Ecto neural progenitor cell (in vitro differentiated cells): ENCODE results near the gene METTL22.

Experiments
- DNase-seq: peaks from one replicate; pipeline ENCODE4 v3.0.0-alpha.2; 2018; ENCODE audit warnings: low spot score

The METTL22 gene

DNA sequence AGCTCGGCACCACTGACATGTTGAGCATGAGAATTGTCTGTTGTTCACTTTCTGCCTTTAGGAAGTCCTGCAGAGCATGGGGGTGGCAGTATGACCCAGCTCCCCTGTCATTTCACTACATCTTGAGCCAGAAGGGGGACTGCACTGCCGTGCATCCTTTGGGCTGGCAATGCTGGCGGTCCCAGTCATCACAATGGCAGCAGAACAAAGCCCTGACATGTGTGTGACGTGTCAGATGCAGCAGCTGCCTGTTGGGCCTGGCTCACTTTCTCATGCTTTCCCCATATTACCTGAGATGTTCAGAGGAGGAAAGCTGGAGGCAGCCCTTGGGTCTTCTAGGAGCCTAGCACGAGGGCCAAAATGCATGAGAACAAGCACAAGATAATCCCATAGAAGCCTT is 46.6 kb downstream of the METTL22 start:
- no peak for DNase-seq

DNA sequence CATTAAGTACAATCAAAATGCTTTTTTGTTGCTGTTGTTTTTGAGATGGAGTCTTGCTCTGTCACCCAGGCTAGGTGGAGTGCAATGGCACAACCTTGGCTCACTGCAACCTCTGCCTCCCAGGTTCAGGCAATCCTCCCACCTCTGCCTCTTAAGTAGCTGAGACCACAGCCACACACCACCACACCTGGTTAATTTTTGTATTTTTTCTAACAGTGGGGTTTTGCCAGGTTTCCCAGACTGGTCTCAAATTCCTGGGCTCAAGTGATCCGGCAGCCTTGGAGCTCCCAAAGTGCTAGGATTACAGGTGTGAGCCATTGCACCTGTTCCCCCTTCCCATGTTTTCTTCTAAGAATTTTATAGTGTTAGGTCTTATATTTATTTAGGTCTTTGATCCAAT is 48.0 kb downstream of the METTL22 start:
- no peak for DNase-seq

DNA sequence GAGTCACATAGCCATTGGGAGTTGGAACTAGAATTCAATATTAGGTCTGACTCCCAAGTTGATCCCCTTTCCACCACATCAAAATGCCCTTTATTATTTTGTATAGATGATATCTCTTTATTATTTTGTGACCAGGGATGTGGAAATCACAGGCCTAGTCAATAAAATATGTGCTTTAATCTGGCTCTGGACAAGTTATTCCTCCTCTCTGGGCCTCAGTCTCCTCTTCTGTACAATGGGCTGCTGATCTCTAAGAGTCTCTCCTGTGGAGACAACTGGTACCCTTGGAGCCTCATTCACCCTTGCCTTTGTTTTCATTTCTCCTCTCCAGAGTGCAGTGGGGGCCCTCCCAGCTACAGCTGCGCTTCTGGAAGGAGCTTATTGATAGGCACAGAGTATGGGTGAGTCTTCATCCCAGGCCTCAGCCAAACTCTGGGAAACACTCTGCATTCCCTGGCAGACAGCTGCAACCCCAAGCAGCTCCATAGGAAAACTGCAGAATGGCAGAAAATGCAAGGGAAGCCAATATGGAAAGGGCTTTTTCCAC is 48.6 kb downstream of the METTL22 start:
- DNase-seq, result no peak

DNA sequence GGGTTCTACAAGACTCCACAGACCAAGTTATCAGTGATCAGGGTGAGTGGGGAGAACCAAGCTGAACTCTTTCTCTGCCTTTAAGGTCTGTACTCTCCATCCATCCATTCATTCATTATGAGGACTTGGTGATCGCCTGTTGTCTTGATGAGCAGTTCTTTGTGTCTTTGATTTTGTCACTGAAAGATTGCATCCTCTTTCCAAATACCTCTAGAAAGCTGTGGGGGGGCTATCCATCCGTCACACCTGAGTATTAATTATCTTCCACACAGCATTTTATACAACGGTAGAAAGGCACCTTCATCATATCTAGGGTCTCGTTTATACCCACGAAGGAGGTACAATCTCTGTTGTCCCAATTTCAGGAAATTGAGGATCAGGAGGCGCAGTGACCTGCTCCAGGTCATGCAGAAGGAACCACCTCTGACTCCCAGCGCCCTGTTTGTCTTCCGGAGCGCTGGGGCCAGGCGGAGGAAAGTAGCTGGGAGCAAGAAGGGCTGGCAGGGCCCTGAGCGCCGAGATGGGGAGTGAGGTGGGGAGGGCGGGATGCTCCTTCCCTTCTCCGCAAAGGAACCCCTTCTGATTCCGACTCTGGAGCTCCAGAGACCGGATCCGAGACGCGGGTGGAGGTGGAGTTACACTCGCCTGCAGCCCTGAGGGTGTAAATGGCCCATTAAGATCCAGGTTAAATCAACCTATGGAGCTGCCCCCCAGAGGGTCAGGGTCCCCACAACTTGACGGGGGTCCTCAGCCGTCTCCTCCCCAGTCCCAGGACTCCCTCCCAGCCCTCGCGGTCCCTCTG is 52.3 kb downstream of the METTL22 start:
- DNase-seq, result no peak

DNA sequence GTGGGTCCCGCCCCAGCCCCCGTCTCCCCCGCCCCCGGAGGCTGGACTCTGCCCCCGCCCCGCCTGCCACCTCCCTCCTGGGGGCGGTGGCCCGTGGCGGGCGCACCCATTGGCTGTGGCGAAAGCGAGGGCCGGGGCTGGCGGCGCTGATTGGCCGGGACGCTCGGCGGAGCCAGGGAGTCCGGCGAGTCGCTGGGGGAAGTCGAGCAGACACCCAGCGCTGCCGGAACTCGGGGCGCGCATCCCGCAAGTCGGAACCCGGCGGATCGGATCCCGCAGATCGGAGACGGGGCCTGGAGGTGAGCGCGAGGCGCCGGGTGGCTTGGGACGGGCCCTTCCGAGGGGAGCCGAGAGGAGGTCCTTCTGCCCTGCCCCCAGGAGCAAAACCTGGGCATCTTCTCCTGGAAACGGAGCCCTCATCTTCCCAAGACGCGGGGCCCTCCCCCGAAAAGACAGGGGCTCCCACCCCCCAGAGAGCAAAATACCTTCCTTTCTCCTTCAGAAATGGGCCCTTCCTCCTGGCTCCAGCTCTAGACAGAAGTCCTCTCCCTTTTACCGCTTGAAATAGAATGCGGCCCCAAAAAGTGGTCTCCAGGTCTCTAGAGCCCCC is 53.0 kb downstream of the METTL22 start, which contains the start of gene ABAT:
Gene ABAT, plus strand, starts transcription at position 205 of the 610 bp plus-strand sequence. CDS start 61,123 bp downstream, outside the sequence.
- peak; percentile 94 for DNase-seq

DNA sequence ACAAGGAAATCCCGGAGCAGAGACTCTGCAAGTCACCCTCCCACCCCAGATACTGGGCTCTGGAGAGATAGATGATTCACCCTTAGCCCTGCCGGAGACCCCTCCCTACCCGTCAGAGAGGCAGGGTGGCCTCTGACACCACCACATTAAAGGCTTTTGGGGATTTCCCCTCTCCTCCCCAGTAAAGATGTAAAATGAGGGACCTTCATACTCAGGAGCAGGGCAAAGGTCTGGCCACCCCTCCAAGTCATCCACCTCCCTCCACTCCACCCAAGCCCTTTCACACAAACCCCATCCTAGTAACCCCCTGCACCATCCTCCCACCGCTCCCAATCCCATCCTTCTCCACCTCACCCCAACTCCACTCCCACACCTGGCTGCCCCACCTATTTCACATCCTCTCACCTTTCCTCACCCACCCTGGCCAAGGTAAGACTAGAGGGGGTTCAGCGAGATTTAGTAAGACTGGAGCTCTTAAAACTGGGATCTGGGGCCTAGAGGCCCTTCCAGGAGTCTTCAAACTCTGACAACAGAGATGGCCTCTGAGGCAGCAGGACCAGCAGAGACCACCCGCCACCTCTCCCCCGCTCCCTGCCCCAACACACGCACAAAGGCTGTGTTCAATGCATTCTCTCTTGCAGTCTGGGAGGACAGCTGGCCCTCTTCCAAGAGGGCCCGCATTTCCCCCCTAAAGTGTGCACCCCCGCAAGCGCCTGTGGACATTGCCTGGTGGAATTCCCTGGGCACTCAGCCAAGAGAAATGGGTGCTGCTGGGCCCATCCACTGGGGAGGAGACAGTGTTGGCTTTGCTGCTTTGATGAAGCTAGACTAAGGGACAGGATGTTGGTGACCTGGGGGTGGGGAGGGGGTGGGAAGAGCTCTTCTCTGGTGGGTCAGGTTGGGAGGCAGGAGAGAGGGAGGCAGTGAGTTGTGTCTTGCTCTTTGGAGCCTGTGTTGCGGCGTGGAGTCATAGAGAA is 54.0 kb downstream of the METTL22 start:
- DNase-seq, result no peak

DNA sequence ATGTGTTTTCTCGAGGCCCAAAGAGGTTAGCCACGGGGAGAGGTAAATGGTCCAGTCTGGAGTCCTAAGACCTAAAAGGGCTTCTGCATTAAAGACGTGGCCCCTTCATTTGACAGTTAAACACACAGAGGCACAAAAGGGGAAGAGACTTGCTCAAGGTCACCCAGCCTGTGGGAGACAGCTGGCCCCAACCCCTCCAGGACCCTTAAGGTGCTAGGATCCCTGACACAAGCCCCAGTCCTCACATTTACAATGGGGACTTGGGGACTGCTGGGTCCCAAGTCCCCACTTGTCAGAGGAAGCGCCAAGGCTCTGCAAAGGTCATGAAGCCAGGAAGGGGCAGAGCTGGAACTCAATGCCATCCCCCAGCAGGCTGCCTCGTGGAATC is 54.7 kb downstream of the METTL22 start:
- no peak for DNase-seq

DNA sequence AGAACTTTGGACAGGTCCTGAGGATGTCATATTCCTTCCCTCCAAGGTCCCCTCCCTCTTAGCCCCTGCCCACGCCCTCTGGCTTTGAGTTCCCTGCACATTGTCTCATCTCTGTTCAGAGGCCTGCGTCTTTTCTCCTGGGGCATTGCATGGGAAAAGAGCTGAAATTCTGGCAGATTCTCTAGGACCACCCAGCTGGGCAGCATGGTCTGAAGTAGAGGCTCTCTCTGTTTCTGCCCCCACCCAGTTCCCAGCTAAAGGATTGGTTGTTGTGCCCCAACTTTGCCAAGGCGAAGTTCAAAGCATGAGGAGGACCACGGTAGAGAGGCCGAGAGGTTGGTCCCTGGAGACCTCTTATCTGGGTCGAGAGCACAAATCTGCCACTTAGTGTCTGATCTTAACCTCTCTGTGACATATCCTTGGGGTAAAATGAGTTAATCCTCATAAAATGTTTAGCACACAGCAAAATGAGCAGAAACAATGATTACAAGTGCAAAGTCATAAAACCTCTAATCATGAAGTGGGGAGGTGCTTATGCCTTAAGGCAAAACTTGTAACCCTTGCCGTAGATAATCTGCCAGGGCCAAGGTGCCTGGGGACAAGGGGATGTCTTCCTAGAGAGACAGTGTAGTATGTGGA is 55.4 kb downstream of the METTL22 start:
- no peak for DNase-seq

DNA sequence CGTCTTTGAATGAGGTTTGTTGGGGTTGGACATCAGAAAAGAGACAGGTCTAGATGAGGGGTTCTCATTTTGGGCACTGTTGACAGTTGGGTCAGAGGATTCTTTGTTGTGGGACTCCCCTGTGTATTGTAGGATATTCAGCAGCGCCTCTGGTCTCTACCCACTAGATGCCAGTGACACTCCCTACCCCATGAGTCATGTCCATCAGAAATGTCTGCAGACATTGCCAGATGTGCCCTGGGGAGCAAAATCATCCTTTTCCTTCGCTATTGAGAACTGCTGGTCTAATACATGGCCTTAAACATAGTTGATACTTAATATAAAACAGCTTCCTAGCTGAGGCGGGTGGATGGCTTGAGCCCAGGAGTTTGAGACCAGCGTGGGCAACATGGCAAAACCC is 56.0 kb downstream of the METTL22 start:
- DNase-seq, result no peak

DNA sequence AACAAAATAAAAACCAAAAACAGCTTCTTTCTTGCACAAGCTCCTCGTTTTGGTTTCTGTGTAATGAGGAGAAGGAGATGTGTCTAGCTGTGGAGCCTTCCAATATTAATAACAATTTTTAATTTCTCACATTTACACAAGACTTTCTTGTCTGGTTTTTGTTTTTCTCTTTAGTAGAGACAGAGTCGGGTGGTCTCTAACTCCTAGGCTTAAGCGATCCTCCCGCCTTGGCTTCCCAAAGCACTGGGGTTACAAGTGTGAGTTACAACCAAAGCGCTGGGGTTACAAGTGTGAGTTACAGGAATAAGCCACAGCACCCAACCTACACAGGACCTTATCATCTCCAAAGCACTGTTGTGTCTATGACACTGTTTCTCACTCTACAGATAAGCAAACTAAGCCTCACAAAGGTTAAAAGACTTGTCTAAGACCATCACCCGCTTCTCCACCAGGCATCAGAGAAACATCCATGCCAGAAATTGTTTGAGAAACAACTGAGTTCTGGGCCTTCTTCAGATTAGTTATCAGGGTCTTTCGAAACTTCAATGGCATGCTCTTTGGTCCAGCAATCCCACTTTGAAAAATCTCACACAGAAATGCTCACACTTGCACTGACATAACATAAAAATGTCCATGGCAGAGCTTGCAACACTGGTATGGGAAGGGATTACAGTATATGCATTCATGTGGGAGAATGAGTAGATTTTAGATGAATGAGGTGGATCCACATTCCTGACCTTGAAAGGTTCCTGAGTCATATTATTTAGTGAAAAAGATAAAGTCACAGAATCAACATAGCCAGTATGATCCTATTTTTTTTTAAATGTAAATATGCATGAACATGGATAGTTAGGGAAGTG is 56.8 kb downstream of the METTL22 start:
- DNase-seq, result no peak

DNA sequence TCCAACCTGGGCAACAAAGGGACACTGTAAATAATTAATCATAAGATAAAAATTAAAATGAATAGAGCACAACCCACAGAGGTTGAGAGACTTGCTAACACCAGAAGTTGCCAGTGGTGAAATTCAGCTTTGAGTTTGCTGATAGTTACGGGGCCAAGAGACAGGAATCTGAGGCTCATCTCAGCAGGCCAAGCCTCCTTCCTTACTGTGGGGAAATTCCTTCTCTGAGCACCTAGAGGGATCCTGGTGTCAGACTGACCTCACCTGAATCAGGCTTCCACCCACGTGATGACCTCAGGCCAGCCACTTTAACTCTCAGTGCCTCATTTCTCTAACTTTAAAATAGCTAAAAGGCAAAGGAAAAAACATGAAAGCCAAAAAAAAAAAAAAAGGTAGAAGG is 57.7 kb downstream of the METTL22 start:
- no peak for DNase-seq

DNA sequence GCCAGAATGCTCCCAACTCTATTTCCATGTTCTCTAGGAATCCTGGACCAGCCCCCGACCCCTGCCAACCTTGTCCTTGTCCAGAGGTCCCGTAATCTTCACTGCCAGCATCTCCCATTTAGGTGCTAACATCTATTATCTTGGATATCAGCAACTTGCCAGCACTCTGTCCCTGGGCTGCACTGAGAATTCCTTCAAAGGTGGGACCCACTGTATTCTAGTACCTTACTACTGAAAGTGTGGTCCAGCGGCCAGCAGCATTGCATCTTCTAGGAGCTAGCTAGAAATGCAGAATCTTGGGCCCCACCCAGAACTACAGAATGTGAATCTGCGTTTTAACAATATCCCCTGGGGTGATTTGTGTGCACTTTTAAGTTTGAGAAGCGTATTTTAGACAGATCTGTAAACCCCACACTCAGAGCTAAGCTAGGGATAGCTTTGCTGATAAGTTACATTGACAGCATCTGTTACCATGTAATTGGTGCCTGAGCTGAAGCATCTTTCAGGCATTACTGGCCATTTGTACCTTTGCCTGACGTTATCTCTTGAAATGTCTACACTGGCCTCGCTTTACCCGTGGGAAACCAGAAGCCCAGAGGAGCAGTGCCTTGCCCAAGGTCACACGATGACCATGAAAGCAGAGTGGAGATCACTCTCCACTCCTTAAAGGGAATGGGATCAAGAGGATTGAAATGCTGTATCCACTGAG is 61.2 kb downstream of the METTL22 start:
- no peak for DNase-seq

DNA sequence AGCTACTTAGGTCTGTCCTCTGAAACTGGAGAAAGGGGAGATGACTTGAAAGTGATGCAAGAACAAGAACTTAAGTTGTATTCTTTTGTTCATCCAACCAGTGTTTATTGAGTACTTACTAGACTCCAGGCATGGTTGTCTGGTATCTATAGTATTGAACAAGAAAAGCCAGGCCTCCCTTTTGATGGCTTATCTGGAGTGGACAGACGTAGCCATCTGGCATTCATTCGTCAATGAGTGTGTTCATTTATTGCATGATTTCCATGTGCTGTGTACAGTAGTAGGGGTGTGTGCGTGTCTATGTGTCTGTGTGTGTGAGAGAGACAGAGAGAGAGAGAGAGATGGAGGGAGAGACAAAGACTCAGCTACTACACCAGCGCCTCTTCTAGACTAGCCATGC is 62.1 kb downstream of the METTL22 start:
- no peak for DNase-seq

DNA sequence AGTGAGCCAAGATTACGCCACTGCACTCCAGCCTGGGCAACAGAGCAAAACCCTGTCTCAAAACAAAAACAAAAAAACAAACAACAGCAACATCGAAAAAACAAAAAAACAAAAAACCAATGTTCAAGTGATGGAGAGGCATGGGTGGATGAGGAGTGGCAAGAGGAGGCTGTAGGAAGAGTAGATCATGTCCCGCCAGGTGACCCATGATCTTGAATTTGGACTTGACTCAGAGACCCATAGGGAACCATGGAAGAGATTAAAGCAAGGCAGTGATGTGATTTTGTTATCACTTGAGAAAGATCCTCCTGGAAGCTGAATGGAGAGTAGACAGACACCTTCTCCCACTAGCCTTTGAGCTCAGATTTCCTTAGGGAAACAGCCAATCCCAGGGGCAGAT is 64.1 kb downstream of the METTL22 start:
- no peak for DNase-seq

DNA sequence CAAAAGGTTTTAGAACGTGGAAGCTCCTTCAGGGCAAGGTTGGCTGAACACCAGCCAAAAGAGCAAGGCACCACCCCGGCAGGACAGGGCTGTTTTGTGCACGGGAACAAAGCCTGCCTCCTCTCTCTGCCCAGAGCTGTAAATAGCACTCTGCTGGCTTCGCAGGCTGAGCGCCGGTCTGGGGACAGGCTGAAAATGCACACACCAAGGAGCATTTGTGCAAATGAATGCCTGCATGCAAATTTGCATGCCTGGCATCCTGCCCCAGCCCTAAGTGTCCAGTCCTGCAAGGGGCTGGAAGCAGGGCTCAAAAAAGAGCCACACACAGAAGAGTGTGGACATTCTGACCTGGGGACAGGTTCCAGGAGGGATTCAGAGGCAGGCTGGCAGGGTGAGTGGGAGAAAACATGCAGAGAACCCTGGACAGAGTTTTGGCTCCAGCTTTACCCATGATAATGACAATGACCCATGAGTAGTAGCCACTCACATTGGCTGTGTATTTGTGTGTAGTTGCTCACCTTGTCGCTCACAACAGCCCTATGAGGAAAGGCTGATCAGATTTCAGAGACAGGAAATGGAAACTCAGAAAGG is 64.6 kb downstream of the METTL22 start:
- DNase-seq, result peak; percentile 61

DNA sequence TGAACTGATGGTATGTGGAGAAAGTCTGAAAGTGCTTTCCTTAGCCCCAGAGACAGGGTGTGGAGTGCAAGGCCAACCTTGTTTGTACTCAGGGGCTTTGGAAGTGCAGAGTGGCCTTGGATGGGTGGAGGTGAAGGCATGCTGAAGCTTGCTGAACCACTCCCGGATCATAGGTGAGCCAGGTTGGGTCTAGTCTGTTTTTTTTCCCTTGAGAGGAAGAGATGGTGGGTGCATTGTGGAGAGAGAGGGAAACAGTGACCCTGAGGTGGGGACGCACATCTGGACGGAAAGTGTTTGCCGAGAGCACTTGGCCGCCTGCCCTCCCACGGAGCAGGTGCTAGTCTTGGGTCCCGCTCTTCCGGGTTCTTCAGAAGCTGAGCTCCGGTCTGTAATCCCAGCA is 65.4 kb downstream of the METTL22 start:
- no peak for DNase-seq

DNA sequence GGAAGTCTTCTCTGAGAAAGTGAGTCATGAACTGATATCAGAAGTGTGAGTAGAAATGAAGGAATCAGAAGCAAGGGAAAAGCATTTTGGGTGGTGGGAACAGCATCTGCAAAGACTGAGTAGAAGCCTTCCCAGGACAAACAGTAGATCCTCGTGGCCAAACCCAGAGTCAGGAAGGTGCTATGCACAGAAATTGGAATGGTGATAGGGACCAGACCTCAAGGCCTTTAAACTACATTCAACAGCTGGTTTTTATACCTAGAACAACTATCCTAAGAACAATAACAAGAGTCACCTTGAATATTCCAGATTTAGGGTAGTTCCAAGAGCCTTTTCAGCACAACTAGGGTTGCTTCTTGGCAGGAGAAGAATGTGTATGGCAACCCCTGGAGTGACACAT is 68.2 kb downstream of the METTL22 start:
- no peak for DNase-seq

DNA sequence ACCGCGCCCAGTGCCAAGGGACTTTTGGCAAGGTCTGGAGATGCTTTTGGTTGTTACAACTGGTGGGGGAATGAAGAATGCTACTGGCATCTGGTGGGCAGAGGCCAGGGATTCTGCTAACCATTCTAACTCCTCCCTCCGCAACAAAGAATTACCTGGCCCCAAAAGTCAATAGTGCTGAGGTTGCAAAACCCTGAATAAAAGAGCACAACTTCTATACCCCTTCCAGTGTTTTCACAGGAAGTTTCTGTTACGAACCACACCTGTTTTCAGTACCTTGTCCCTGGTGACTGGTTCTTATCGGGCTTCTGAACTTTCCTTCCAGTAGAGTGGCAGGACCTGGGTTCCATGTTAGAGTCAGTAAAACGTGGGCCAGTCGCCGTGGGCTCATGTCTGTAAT is 70.2 kb downstream of the METTL22 start:
- DNase-seq, result no peak

DNA sequence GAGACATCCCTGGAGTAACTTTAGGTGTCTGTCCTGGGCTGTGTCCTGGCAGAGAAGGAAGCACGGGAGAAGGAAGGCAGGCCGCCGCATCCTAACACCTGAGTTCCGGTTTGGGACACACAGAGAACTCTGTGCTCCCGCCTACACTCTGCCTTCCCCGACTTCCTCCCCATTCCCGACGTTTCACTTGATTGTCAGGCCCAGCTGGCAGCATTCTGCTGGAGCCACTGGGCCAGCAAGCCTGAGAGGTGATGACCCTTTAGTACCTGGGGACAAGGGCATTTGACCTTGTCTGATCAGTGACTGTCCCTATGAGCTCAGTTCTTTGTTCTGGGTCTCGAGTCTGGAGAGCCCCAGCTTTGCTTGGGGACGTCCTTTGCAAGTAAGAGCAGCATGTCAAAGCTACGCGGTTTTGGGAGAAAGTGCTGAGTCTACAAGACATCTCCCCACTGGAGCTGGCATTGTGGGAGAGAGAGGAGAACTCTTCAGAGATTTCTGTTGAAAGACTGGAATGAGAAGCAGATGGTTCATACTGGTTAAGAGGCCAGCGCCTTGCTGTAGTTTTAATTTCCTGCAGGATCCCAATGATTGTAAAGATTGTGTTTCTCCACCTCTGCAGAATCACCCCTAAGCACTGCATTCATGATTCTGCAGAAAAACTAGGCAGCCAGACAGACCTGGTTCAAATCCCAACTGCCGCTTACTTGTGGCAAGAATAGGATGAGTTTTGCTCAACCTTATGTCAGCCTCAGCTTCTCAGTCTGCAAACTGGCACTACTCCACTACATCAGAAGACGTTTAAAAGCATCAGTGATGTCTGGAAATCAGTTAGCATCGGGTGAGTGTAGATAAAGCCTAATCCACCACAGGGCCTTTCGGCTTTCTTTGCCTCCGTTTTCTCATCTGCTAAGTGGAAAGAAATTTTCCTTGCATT is 73.6 kb downstream of the METTL22 start:
- no peak for DNase-seq
